HEK293 (cell line): Measurements from ENCODE around the gene TNFAIP2.
"Not testable (repeated sequence)": the region's sequence is repeated elsewhere in the genome, so short reads cannot be mapped to it uniquely, and the experiment has no call there.

ENCODE experiments used
- CTCF ChIA-PET: fragments of 350-600 bp; formaldehyde crosslinking; extraction: SDS; loops from one replicate; lab custom pipeline; 2021; ENCODE audit warnings: antibody characterized with exemption; lab: Yijun Ruan, JAX
- POLR2A ChIA-PET: fragments of 300-600 bp; formaldehyde crosslinking; extraction: SDS; loops from one replicate; lab custom pipeline; 2020; ENCODE audit warnings: antibody characterized with exemption, inconsistent platforms; lab: Yijun Ruan, JAX
- H3K27ac ChIP-seq: fragments of 200-500 bp; sonication (Bioruptor generic); 2 replicates; pipeline ENCODE4 v1.5.1; 2014; ENCODE audit warnings: low read depth, low read length, control low read depth, inconsistent platforms; ENCODE audit errors: extremely low read depth
- H3K36me3 ChIP-seq, 2 experiments: fragments of 200-500 bp in 1 of 2; sonication (Bioruptor generic) in 1 of 2; 1 replicate in 1 of 2; 2 replicates in 1 of 2; pipeline ENCODE4 v1.5.1; 2014 to 2017; ENCODE audit warnings: inconsistent platforms in 2 of 2, low read length in 2 of 2; ENCODE audit not compliant: control insufficient read depth in 2 of 2, insufficient read depth in 1 of 2
- H3K4me1 ChIP-seq: fragments of 200-500 bp; sonication (Bioruptor generic); 2 replicates; pipeline ENCODE4 v1.5.1; 2014; ENCODE audit warnings: mild to moderate bottlenecking, low read length, inconsistent platforms; ENCODE audit not compliant: control insufficient read depth, insufficient read depth
- H3K4me3 ChIP-seq: 2 replicates; pipeline ENCODE4 v1.5.1; 2011; ENCODE audit warnings: low read depth, mild to moderate bottlenecking, control low read depth, low read length, moderate library complexity
- H3K9me3 ChIP-seq: fragments of 200-500 bp; sonication (Bioruptor generic); 2 replicates; pipeline ENCODE4 v1.5.1; 2014; ENCODE audit warnings: low read depth, low read length, inconsistent platforms; ENCODE audit not compliant: control insufficient read depth, insufficient read depth
- AEBP2 ChIP-seq: fragments of 450-650 bp; formaldehyde crosslinking; IDR thresholded peaks from 2 replicates; pipeline ENCODE4 v1.5.1; 2016; ENCODE audit warnings: missing biosample characterization, missing genetic modification characterization, borderline replicate concordance
- GLIS1 ChIP-seq: fragments of 450-650 bp; formaldehyde crosslinking; IDR thresholded peaks from 2 replicates; pipeline ENCODE4 v1.5.1; 2016; ENCODE audit warnings: missing biosample characterization, missing genetic modification characterization
- OSR2 ChIP-seq: fragments of 450-650 bp; formaldehyde crosslinking; IDR thresholded peaks from 2 replicates; pipeline ENCODE4 v1.5.1; 2016; ENCODE audit warnings: missing biosample characterization, missing genetic modification characterization
- PRDM10 ChIP-seq: fragments of 450-650 bp; formaldehyde crosslinking; IDR thresholded peaks from 2 replicates; pipeline ENCODE4 v1.5.1; 2016; ENCODE audit warnings: missing biosample characterization, missing genetic modification characterization
- REST ChIP-seq: fragments of 450-650 bp; formaldehyde crosslinking; IDR thresholded peaks from 2 replicates; pipeline ENCODE4 v1.5.1; 2016; ENCODE audit warnings: missing biosample characterization, missing genetic modification characterization
- SALL2 ChIP-seq: fragments of 450-650 bp; formaldehyde crosslinking; IDR thresholded peaks from 2 replicates; pipeline ENCODE4 v1.5.0; 2017; ENCODE audit warnings: missing biosample characterization, mild to moderate bottlenecking, missing genetic modification characterization, borderline replicate concordance
- ZBTB10 ChIP-seq: fragments of 450-650 bp; formaldehyde crosslinking; IDR thresholded peaks from 2 replicates; pipeline ENCODE4 v1.5.1; 2016; ENCODE audit warnings: missing biosample characterization, missing genetic modification characterization
- ZBTB49 ChIP-seq: fragments of 450-650 bp; formaldehyde crosslinking; IDR thresholded peaks from 2 replicates; pipeline ENCODE4 v1.5.1; 2016; ENCODE audit warnings: missing biosample characterization, missing genetic modification characterization, low read depth
- ZBTB6 ChIP-seq: fragments of 450-650 bp; formaldehyde crosslinking; IDR thresholded peaks from 2 replicates; pipeline ENCODE4 v1.5.1; 2017; ENCODE audit warnings: missing biosample characterization, missing genetic modification characterization
- ZFP69B ChIP-seq: fragments of 450-650 bp; formaldehyde crosslinking; IDR thresholded peaks from 2 replicates; pipeline ENCODE4 v1.5.1; 2016; ENCODE audit warnings: missing biosample characterization, missing genetic modification characterization
- ZNF155 ChIP-seq: fragments of 450-650 bp; formaldehyde crosslinking; IDR thresholded peaks from 2 replicates; pipeline ENCODE4 v1.5.1; 2016; ENCODE audit warnings: missing biosample characterization, missing genetic modification characterization
- ZNF223 ChIP-seq: fragments of 450-650 bp; formaldehyde crosslinking; IDR thresholded peaks from 2 replicates; pipeline ENCODE4 v1.5.1; 2016; ENCODE audit warnings: missing biosample characterization, missing genetic modification characterization
- ZNF23 ChIP-seq: fragments of 450-650 bp; formaldehyde crosslinking; IDR thresholded peaks from 2 replicates; pipeline ENCODE4 v1.5.1; 2016; ENCODE audit warnings: missing biosample characterization, missing genetic modification characterization, borderline replicate concordance
- ZNF292 ChIP-seq: fragments of 450-650 bp; formaldehyde crosslinking; IDR thresholded peaks from 2 replicates; pipeline ENCODE4 v1.5.1; 2016; ENCODE audit warnings: low read depth, missing biosample characterization, missing genetic modification characterization, borderline replicate concordance
- ZNF341 ChIP-seq: fragments of 450-650 bp; formaldehyde crosslinking; IDR thresholded peaks from 2 replicates; pipeline ENCODE4; 2016; ENCODE audit warnings: low read depth, missing biosample characterization, missing genetic modification characterization
- ZNF558 ChIP-seq: fragments of 450-650 bp; formaldehyde crosslinking; IDR thresholded peaks from 2 replicates; pipeline ENCODE4 v1.5.1; 2016; ENCODE audit warnings: missing biosample characterization, missing genetic modification characterization
- ZNF580 ChIP-seq: fragments of 450-650 bp; formaldehyde crosslinking; IDR thresholded peaks from 2 replicates; pipeline ENCODE4 v1.5.1; 2016; ENCODE audit warnings: missing biosample characterization, missing genetic modification characterization
- ZNF677 ChIP-seq: fragments of 450-650 bp; IDR thresholded peaks from 2 replicates; pipeline ENCODE4 v1.5.0; 2018; ENCODE audit warnings: missing biosample characterization, mild to moderate bottlenecking, missing genetic modification characterization, moderate library complexity
- ZNF843 ChIP-seq: fragments of 450-650 bp; formaldehyde crosslinking; IDR thresholded peaks from 2 replicates; pipeline ENCODE4 v1.5.1; 2016; ENCODE audit warnings: missing biosample characterization, missing genetic modification characterization

The TNFAIP2 gene

GRCh38 chr14:103113774-103114173 lies 9.5 kb upstream of the TNFAIP2 start:
- H3K27ac ChIP-seq: no peak overlapping the region
- H3K36me3 ChIP-seq: no peaks in the 10 kb centered on the region
- H3K9me3 ChIP-seq: no peaks in the 10 kb centered on the region
- no peaks in the 10 kb centered on the region; the same call in 1 of the 2 replicates for H3K4me1 ChIP-seq
- no peak overlapping the region for H3K4me3 ChIP-seq
- ChIA-PET CTCF (no interaction called here), POLR2A (no interaction called here)
- TF ChIP-seq ZNF341: no peak
- TF ChIP-seq ZBTB10 (tag by site-specific recombination): no peak
- TF ChIP-seq ZFP69B: no peak
- no peak for TF ChIP-seq ZNF843 (tag by site-specific recombination)
- TF ChIP-seq GLIS1 (tag by site-specific recombination): no peak
- TF ChIP-seq AEBP2: no peak
- no peak for TF ChIP-seq ZNF23 (tag by site-specific recombination)
- TF ChIP-seq SALL2 (tag by site-specific recombination): no peak
- no peak for TF ChIP-seq ZNF558
- TF ChIP-seq OSR2 (tag by site-specific recombination): no peak
- TF ChIP-seq ZNF292 (tag by site-specific recombination): no peak
- TF ChIP-seq ZNF155: no peak
- no peak for TF ChIP-seq ZNF223 (tag by site-specific recombination)
- no peak for TF ChIP-seq PRDM10 (tag by site-specific recombination)
- TF ChIP-seq REST (tag by site-specific recombination): no peak
- no peak for TF ChIP-seq ZNF677 (tag by site-specific recombination)
- no peak for TF ChIP-seq ZBTB49 (tag by site-specific recombination)
- TF ChIP-seq ZNF580 (tag by site-specific recombination): no peak
- TF ChIP-seq ZBTB6 (tag by site-specific recombination): no peak
- TF ChIP-seq, all 188 proteins: peak for 0

- H3K27ac ChIP-seq, H3K9me3 ChIP-seq, H3K4me3 ChIP-seq, H3K36me3 ChIP-seq, POLR2A ChIA-PET, H3K4me1 ChIP-seq: not testable (repeated sequence)
- CTCF ChIA-PET: interaction anchor here (1.3 to 3.3 kb wide), 2 partner anchors 9 to 10 kb away, joined by 4 to 17 read pairs; no protein-coding TSS in a partner anchor
Observed at GRCh38 chr14:103115086-103115679, 8.1 kb upstream of the TNFAIP2 start.
